Endodermal cell (in vitro differentiated cells): ENCODE results near the gene CALHM2. TPM values are rescaled to one million over a fixed set of nuclear protein-coding genes. Genes with fewer than 3 reads are reported as not detected.
A peak's percentile ranks its signal among the peaks of the same experiment; 100 is the strongest.

Source experiments
- DNase-seq: peaks from one replicate; pipeline ENCODE4 v3.0.0-alpha.2; 2017
- H3K27ac ChIP-seq: 2 replicates; pipeline ENCODE4 v1.5.1; 2013; ENCODE audit warnings: mild to moderate bottlenecking, low read depth, low read length, moderate library complexity
- H3K27me3 ChIP-seq: 2 replicates; pipeline ENCODE4 v1.6.1; 2013; ENCODE audit warnings: mild to moderate bottlenecking, low read length, moderate library complexity; ENCODE audit not compliant: insufficient read depth, control insufficient read depth, poor library complexity, severe bottlenecking
- H3K36me3 ChIP-seq: 2 replicates; pipeline ENCODE4 v1.7.0; 2013; ENCODE audit warnings: mild to moderate bottlenecking, low read length, moderate library complexity; ENCODE audit not compliant: control insufficient read depth, insufficient read depth
- H3K4me1 ChIP-seq: one replicate; pipeline ENCODE4 v1.7.0; 2013; ENCODE audit warnings: low read length; ENCODE audit not compliant: control insufficient read depth, insufficient read depth
- H3K4me3 ChIP-seq: 2 replicates; pipeline ENCODE4 v1.5.1; 2013; ENCODE audit warnings: mild to moderate bottlenecking, low read length, moderate library complexity
- H3K9ac ChIP-seq: 2 replicates; pipeline ENCODE4 v1.6.1; 2013; ENCODE audit warnings: mild to moderate bottlenecking, low read length, moderate library complexity; ENCODE audit not compliant: poor library complexity, severe bottlenecking; ENCODE audit errors: extremely low read depth
- H3K9me3 ChIP-seq: 2 replicates; pipeline ENCODE4 v1.6.1; 2013; ENCODE audit warnings: mild to moderate bottlenecking, low read length, moderate library complexity; ENCODE audit not compliant: control insufficient read depth
- H3K27ac Mint-ChIP-seq: 2 replicates; pipeline ENCODE4 v1.8.0; 2020; ENCODE audit warnings: mixed read lengths
- H3K27me3 Mint-ChIP-seq: 2 replicates; pipeline ENCODE4 v1.8.0; 2021; ENCODE audit warnings: mild to moderate bottlenecking, mixed read lengths; ENCODE audit not compliant: insufficient read depth
- H3K36me3 Mint-ChIP-seq: 2 replicates; pipeline ENCODE4 v1.8.0; 2020; ENCODE audit warnings: low read depth, mixed read lengths
- H3K4me1 Mint-ChIP-seq: 2 replicates; pipeline ENCODE4 v1.8.0; 2020; ENCODE audit warnings: mixed read lengths
- H3K4me3 Mint-ChIP-seq: 2 replicates; pipeline ENCODE4 v1.8.0; 2020; ENCODE audit warnings: mild to moderate bottlenecking, moderate library complexity, mixed read lengths
- H3K9me3 Mint-ChIP-seq: 2 replicates; pipeline ENCODE4 v1.8.0; 2020; ENCODE audit warnings: mild to moderate bottlenecking, mixed read lengths
- WGBS, 2 experiments: methylation state at CpG; one replicate each; pipeline versions ENCODE4 v1.1.5 to v1.1.7; 2013; ENCODE audit warnings: missing lambda C conversion rate in 2 of 2, mixed read lengths in 1 of 2; ENCODE audit not compliant: insufficient coverage in 1 of 2, insufficient read length in 1 of 2; 5-methylcytosine and 5-hydroxymethylcytosine counted together
- long read RNA-seq, 4 experiments: library from polyadenylated mRNA in 2 of 4; library from RNA in 1 of 4; library from capped mRNA in 1 of 4; stranded (forward) in 3 of 4; unstranded in 1 of 4; transcript quantifications; one replicate each; pipeline ENCODE4 v2.0.0, GENCODE V29; 2020 to 2021; ENCODE audit warnings: inconsistent platforms in 1 of 4
- polyA plus RNA-seq, 2 experiments: library from polyadenylated mRNA; stranded (reverse); fragments of 50-300 nt; gene quantifications; one replicate each; pipeline ENCODE4 v1.2.3, GENCODE V29; 2013
- total RNA-seq, 2 donors: library from RNA; stranded (reverse); fragmentation: NEBNext Ultra II Directional in 1 of 2; extraction: Animal tissue kit (Norgen Biotek cat#: 25700) in 1 of 2; gene quantifications; 2 replicates in 1 of 2; 3 replicates in 1 of 2; pipeline ENCODE4 v1.2.1, GENCODE V29; 2021
- TF ChIP-seq, protein P1 (sequence below): fragments of 200-600 bp; sonication (generic); conservative IDR thresholded peaks from 2 replicates; pipeline ENCODE4 v1.5.0; 2021; ENCODE audit warnings: antibody characterized with exemption, mild to moderate bottlenecking

CALHM2 gene, protein sequence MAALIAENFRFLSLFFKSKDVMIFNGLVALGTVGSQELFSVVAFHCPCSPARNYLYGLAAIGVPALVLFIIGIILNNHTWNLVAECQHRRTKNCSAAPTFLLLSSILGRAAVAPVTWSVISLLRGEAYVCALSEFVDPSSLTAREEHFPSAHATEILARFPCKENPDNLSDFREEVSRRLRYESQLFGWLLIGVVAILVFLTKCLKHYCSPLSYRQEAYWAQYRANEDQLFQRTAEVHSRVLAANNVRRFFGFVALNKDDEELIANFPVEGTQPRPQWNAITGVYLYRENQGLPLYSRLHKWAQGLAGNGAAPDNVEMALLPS
- total RNA-seq, result 1 to 10 TPM; 1.0 to 3.1 TPM
- polyA plus RNA-seq (2013, experiment 1 of 2), result 2.2 TPM
- polyA plus RNA-seq (2013, experiment 2 of 2), result 2.5 TPM
- long read RNA-seq, experiment 1, partial matches to known transcripts, result 1 of 2 reads
- long read RNA-seq, experiment 1, other reads (novel, unspliced or antisense), result 1 of 2 reads
- long read RNA-seq, experiment 2, result 0 reads
- long read RNA-seq, experiment 3, partial matches to known transcripts, result 0 of 3 reads
- long read RNA-seq, experiment 3, other reads (novel, unspliced or antisense), result 2 of 3 reads
- long read RNA-seq, experiment 4, partial matches to known transcripts, result 0 of 1 reads
- long read RNA-seq, experiment 4, other reads (novel, unspliced or antisense), result 0 of 1 reads

DNA sequence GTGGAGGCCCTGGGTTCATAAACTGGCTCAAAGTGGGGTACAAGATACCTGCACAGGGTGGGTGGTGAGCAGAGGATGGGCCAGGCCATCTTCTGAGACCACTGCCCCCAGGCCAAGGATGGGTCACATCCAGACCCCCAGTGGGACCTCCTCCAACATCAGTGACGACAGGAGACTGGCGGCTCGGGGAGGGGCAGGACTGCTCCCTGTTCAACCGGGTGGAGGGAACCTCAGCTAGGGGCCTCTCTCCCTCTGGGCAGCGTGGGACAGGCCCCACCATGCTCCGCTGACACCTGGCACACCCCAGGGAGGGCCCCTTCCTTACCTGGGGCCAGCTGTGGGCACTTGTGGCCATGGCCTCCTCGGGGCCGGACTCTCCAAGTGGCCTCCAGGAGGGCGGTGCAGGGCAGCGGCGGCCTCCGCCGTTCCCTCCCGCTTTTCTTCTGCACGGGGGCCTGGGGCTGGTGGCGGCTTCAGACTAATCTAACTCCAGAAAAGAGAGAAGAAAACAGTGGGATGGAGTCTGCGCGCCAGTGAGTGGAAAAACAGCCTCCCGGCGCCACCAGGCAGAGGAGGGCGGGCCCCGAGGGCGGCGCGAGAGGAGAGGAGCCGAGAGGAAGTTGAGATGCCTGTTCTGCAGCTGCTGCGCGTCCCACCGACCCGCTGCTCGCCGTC lies at the start of gene CALHM2:
CALHM2 (minus strand) TSS at position 540 of the 675 bp plus-strand sequence. CDS start 2,429 bp downstream, outside the sequence.
- peaks cover 9% of the 10 kb centered on the region for H3K36me3 ChIP-seq
- H3K36me3 Mint-ChIP-seq, result peaks cover 15% of the 10 kb centered on the region
- no peaks in the 10 kb centered on the region for H3K9me3 Mint-ChIP-seq
- H3K4me1 Mint-ChIP-seq, result no peaks in the 10 kb centered on the region
- no peak within 1 kb of the TSS for H3K27ac Mint-ChIP-seq
- H3K4me3 Mint-ChIP-seq, result peak within 1 kb of the TSS; percentile 23
- H3K4me3 ChIP-seq, result no peak within 1 kb of the TSS
- H3K27me3 ChIP-seq, result no peaks in the 10 kb centered on the region
- H3K9ac ChIP-seq, result no peak within 1 kb of the TSS
- TF ChIP-seq, protein P1, sequence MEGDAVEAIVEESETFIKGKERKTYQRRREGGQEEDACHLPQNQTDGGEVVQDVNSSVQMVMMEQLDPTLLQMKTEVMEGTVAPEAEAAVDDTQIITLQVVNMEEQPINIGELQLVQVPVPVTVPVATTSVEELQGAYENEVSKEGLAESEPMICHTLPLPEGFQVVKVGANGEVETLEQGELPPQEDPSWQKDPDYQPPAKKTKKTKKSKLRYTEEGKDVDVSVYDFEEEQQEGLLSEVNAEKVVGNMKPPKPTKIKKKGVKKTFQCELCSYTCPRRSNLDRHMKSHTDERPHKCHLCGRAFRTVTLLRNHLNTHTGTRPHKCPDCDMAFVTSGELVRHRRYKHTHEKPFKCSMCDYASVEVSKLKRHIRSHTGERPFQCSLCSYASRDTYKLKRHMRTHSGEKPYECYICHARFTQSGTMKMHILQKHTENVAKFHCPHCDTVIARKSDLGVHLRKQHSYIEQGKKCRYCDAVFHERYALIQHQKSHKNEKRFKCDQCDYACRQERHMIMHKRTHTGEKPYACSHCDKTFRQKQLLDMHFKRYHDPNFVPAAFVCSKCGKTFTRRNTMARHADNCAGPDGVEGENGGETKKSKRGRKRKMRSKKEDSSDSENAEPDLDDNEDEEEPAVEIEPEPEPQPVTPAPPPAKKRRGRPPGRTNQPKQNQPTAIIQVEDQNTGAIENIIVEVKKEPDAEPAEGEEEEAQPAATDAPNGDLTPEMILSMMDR, result no peak
- WGBS, 2 experiments, result 66 to 73% methylated on average over 8 to 32 of the region's 32 CpGs
- peak; percentile 86 for DNase-seq
- no peaks in the 10 kb centered on the region for H3K4me1 ChIP-seq
- H3K9me3 ChIP-seq, result no peaks in the 10 kb centered on the region
- no peaks in the 10 kb centered on the region for H3K27me3 Mint-ChIP-seq
- H3K27ac ChIP-seq, result no peak within 1 kb of the TSS

DNA sequence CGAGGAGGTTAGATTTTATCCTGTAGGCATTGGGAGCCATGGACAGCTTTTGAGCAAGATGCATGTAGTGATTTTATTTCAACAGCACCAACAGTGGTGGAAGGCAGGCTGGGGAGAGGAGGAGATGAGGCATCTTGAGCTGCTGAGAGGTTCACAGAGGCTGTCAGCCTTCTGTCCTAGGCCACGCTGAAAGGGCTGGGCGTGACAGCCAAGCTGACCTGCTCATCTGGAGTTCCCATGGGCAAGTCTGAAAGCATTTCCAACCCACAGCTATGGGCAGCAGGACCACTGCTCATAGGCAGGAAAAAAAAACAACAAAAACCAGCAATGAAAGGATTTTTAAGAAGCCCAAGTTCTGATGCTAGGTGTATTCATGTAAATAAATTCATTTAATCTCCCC lies 49.0 kb upstream of the CALHM2 start:
- H3K4me1 ChIP-seq, result no peaks in the 10 kb centered on the region
- no peak overlapping the region for H3K4me3 Mint-ChIP-seq
- no peaks in the 10 kb centered on the region for H3K36me3 ChIP-seq
- H3K27me3 Mint-ChIP-seq, result peaks cover 28% of the 10 kb centered on the region
- no peaks in the 10 kb centered on the region for H3K9me3 ChIP-seq
- no peak overlapping the region for H3K27ac ChIP-seq
- no peaks in the 10 kb centered on the region for H3K36me3 Mint-ChIP-seq
- H3K27me3 ChIP-seq, result peaks cover 18% of the 10 kb centered on the region
- H3K9me3 Mint-ChIP-seq, result no peaks in the 10 kb centered on the region
- TF ChIP-seq, protein P1, result no peak
- 87 to 100% methylated on average over 2 to 3 of the region's 3 CpGs for WGBS, 2 experiments
- H3K4me3 ChIP-seq, result no peak overlapping the region
- peaks cover 15% of the 10 kb centered on the region for H3K4me1 Mint-ChIP-seq
- H3K9ac ChIP-seq, result no peak overlapping the region
- DNase-seq, result peak; percentile 17
- H3K27ac Mint-ChIP-seq, result no peak overlapping the region

DNA sequence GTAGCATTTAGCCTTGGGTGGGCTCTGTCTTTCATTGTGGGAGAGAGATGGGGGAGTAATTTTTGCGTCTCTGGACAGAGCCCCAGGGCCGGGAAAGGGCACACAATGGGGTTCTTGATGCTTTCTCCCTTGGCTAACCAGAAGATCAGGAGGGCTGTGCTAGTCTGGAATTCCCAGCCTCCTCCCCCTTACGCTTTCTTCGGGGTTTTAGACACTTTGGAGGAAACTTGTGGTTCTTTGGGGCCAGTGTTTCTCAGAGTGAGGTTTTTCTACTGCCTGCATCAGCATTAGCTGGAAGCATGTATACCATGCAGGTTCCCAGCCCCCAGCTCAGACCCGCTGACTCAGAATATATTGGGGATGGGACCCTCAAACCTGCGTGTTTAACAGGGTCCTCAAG lies 48.3 kb upstream of the CALHM2 start:
- no peaks in the 10 kb centered on the region for H3K9me3 ChIP-seq
- H3K36me3 ChIP-seq, result no peaks in the 10 kb centered on the region
- H3K4me3 ChIP-seq, result no peak overlapping the region
- TF ChIP-seq, protein P1, result no peak
- Mint-ChIP-seq H3K4me3 (no peak overlapping the region), H3K27me3 (peaks cover 35% of the 10 kb centered on the region), H3K36me3 (no peaks in the 10 kb centered on the region), H3K27ac (no peak overlapping the region), H3K4me1 (peaks cover 15% of the 10 kb centered on the region), H3K9me3 (no peaks in the 10 kb centered on the region)
- H3K27me3 ChIP-seq, result peaks cover 25% of the 10 kb centered on the region
- WGBS, 2 experiments, result 78 to 85% methylated on average over 4 to 6 of the region's 6 CpGs
- H3K27ac ChIP-seq, result no peak overlapping the region
- no peak overlapping the region for H3K9ac ChIP-seq
- DNase-seq, result peak; percentile 39
- H3K4me1 ChIP-seq, result no peaks in the 10 kb centered on the region
